ENCODE results near the gene GPR161. TPM values are rescaled to one million over a fixed set of nuclear protein-coding genes. Genes with fewer than 3 reads are reported as not detected.

GPR161 gene
- total and polyA plus RNA-seq, 2 experiments from 2014 or later: 7.9 to 11.6 TPM

- H2AFZ ChIP-seq: no peak overlapping the region
- TF ChIP-seq EZH2 (IDR thresholded peaks at IDR 0.05; ENCODE audit: low read depth, unreplicated experiment) (no peak), ZNF114 (CRISPR knock-in tag; IDR thresholded peaks at IDR 0.05) (no peak), STAT1 (IDR thresholded peaks at IDR 0.05; ENCODE audit: unreplicated experiment) (no peak), ZNF331 (CRISPR knock-in tag; IDR thresholded peaks at IDR 0.05; ENCODE audit: low read depth) (no peak), POLR2AphosphoS5 (IDR thresholded peaks at IDR 0.05; ENCODE audit: low read depth) (no peak), NANOG (IDR thresholded peaks at IDR 0.05; ENCODE audit: borderline replicate concordance) (no peak), REST (IDR thresholded peaks at IDR 0.05; ENCODE audit: unreplicated experiment) (no peak), CREB1 (CRISPR knock-in tag; IDR thresholded peaks at IDR 0.05; ENCODE audit: low read depth) (no peak), JUNB (IDR thresholded peaks at IDR 0.05; ENCODE audit: unreplicated experiment) (no peak), ZNF462 (CRISPR knock-in tag; IDR thresholded peaks at IDR 0.05) (no peak), EZH2phosphoT487 (IDR thresholded peaks at IDR 0.05; ENCODE audit: unreplicated experiment) (no peak), ETS1 (IDR thresholded peaks at IDR 0.05) (no peak), CTCF (conservative IDR thresholded peaks at IDR 0.05; ENCODE audit: low read depth in 2 of 2) (no peak)
- H3K4me3 Mint-ChIP-seq: no peak overlapping the region
These were observed 45.7 kb downstream of the GPR161 start for GRCh38 chr1:168091063-168091462.

More at GRCh38 chr1:168091063-168091462, 45.7 kb downstream of the GPR161 start:
- H3K9me2 ChIP-seq (ENCODE audit: insufficient read depth): no peaks in the 10 kb centered on the region
- no peaks in the 10 kb centered on the region for H3K36me3 ChIP-seq (ENCODE audit: insufficient read depth)
- no peaks in the 10 kb centered on the region for H3K27me3 ChIP-seq (ENCODE audit: insufficient read depth)
- peak overlapping the region; percentile 45; the same call in 1 of the 2 replicates for H3K27ac ChIP-seq (ENCODE audit: low read depth)
- no peak for DNase-seq (ENCODE audit: low spot score)
- ATAC-seq: no peak
- H3K27ac Mint-ChIP-seq: no peak overlapping the region
- no peaks in the 10 kb centered on the region for H3K4me1 ChIP-seq (ENCODE audit: insufficient read depth)
- no peaks in the 10 kb centered on the region for H4K20me1 ChIP-seq (replicated peaks; ENCODE audit: insufficient read depth)
- no peak overlapping the region for H3K4me2 ChIP-seq
- H3K4me1 Mint-ChIP-seq: peaks cover 12% of the 10 kb centered on the region
- H3K36me3 Mint-ChIP-seq (ENCODE audit: low read depth): peaks cover 3% of the 10 kb centered on the region; the same call in 2 of the 3 replicates
- no peak overlapping the region for H3K4me3 ChIP-seq
- H3F3A ChIP-seq (replicated peaks; ENCODE audit: low read depth): no peaks in the 10 kb centered on the region
- no peaks in the 10 kb centered on the region for H3K9me3 Mint-ChIP-seq
- no peaks in the 10 kb centered on the region for H3K79me2 ChIP-seq (replicated peaks; ENCODE audit: insufficient read depth)
- H3K27me3 Mint-ChIP-seq (ENCODE audit: insufficient read depth, low read depth, poor library complexity): peaks cover 6% of the 10 kb centered on the region
